ENCODE measurements around the gene CCR8.

- TF ChIP-seq, protein P1, sequence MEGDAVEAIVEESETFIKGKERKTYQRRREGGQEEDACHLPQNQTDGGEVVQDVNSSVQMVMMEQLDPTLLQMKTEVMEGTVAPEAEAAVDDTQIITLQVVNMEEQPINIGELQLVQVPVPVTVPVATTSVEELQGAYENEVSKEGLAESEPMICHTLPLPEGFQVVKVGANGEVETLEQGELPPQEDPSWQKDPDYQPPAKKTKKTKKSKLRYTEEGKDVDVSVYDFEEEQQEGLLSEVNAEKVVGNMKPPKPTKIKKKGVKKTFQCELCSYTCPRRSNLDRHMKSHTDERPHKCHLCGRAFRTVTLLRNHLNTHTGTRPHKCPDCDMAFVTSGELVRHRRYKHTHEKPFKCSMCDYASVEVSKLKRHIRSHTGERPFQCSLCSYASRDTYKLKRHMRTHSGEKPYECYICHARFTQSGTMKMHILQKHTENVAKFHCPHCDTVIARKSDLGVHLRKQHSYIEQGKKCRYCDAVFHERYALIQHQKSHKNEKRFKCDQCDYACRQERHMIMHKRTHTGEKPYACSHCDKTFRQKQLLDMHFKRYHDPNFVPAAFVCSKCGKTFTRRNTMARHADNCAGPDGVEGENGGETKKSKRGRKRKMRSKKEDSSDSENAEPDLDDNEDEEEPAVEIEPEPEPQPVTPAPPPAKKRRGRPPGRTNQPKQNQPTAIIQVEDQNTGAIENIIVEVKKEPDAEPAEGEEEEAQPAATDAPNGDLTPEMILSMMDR (IDR thresholded peaks at IDR 0.05), result no peak
- TF ChIP-seq POLR2AphosphoS5 (IDR thresholded peaks at IDR 0.05), result no peak
- no peak for TF ChIP-seq EP300 (IDR thresholded peaks at IDR 0.05)
Observed at GRCh38 chr3:39381432-39381831, 51.9 kb downstream of the CCR8 start.
